ENCODE data around the gene TBC1D22A.

GRCh38 chr22:47040486-47041270, 278.2 kb downstream of the TBC1D22A start:
- TF ChIP-seq POLR2AphosphoS5 (IDR thresholded peaks at IDR 0.05) (no peak), POLR2A (IDR thresholded peaks at IDR 0.05) (no peak)
- TF ChIP-seq, protein P1, sequence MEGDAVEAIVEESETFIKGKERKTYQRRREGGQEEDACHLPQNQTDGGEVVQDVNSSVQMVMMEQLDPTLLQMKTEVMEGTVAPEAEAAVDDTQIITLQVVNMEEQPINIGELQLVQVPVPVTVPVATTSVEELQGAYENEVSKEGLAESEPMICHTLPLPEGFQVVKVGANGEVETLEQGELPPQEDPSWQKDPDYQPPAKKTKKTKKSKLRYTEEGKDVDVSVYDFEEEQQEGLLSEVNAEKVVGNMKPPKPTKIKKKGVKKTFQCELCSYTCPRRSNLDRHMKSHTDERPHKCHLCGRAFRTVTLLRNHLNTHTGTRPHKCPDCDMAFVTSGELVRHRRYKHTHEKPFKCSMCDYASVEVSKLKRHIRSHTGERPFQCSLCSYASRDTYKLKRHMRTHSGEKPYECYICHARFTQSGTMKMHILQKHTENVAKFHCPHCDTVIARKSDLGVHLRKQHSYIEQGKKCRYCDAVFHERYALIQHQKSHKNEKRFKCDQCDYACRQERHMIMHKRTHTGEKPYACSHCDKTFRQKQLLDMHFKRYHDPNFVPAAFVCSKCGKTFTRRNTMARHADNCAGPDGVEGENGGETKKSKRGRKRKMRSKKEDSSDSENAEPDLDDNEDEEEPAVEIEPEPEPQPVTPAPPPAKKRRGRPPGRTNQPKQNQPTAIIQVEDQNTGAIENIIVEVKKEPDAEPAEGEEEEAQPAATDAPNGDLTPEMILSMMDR (IDR thresholded peaks at IDR 0.05) = no peak

Data from transverse colon (tissue), 4 donors.